Measurements from ENCODE around the gene EFHC1.

Gene EFHC1

GRCh38 chr6:52547647-52548352 is 127.7 kb downstream of the EFHC1 start:
- no peaks in the 10 kb centered on the region for H3K9me3 ChIP-seq (ENCODE audit: severe bottlenecking)
- no peak for TF ChIP-seq CTCF (IDR thresholded peaks at IDR 0.05; ENCODE audit: poor library complexity, severe bottlenecking)
- no peak for DNase-seq (ENCODE audit: low spot score)
- H3K4me3 ChIP-seq (ENCODE audit: severe bottlenecking), result no peak overlapping the region
- H3K27ac ChIP-seq (ENCODE audit: poor library complexity, severe bottlenecking), result peak overlapping the region; percentile 89
- ATAC-seq (ENCODE audit: low read depth), result no peak
- peaks cover 19% of the 10 kb centered on the region for H3K36me3 ChIP-seq (ENCODE audit: low read depth)
- H3K27me3 ChIP-seq (ENCODE audit: insufficient read depth, poor library complexity, severe bottlenecking), result no peaks in the 10 kb centered on the region
- peaks cover 79% of the 10 kb centered on the region for H3K4me1 ChIP-seq (ENCODE audit: insufficient read depth, poor library complexity, severe bottlenecking)

- Histone ChIP-seq H3K4me3 (ENCODE audit: severe bottlenecking) (no peak overlapping the region), H3K4me1 (ENCODE audit: insufficient read depth, poor library complexity, severe bottlenecking) (peaks cover 74% of the 10 kb centered on the region), H3K27me3 (ENCODE audit: insufficient read depth, poor library complexity, severe bottlenecking) (no peaks in the 10 kb centered on the region), H3K27ac (ENCODE audit: poor library complexity, severe bottlenecking) (peak overlapping the region; percentile 89), H3K9me3 (ENCODE audit: severe bottlenecking) (no peaks in the 10 kb centered on the region), H3K36me3 (ENCODE audit: low read depth) (peaks cover 19% of the 10 kb centered on the region)
- DNase-seq (ENCODE audit: low spot score), result no peak
- no peak for TF ChIP-seq CTCF (IDR thresholded peaks at IDR 0.05; ENCODE audit: poor library complexity, severe bottlenecking)
- ATAC-seq (ENCODE audit: low read depth), result no peak
These were observed 128.2 kb downstream of the EFHC1 start for GRCh38 chr6:52548353-52548713.

- no peak overlapping the region for H3K4me3 ChIP-seq (ENCODE audit: severe bottlenecking)
- peak overlapping the region; percentile 89 for H3K27ac ChIP-seq (ENCODE audit: poor library complexity, severe bottlenecking)
- peaks cover 73% of the 10 kb centered on the region for H3K4me1 ChIP-seq (ENCODE audit: insufficient read depth, poor library complexity, severe bottlenecking)
- no peaks in the 10 kb centered on the region for H3K27me3 ChIP-seq (ENCODE audit: insufficient read depth, poor library complexity, severe bottlenecking)
- peaks cover 19% of the 10 kb centered on the region for H3K36me3 ChIP-seq (ENCODE audit: low read depth)
- DNase-seq (ENCODE audit: low spot score) (no peak), ATAC-seq (ENCODE audit: low read depth) (no peak)
- H3K9me3 ChIP-seq (ENCODE audit: severe bottlenecking), result no peaks in the 10 kb centered on the region
- TF ChIP-seq CTCF (IDR thresholded peaks at IDR 0.05; ENCODE audit: poor library complexity, severe bottlenecking), result no peak
These were observed 128.9 kb downstream of the EFHC1 start for GRCh38 chr6:52548999-52549398.

- peaks cover 70% of the 10 kb centered on the region for H3K4me1 ChIP-seq (ENCODE audit: insufficient read depth, poor library complexity, severe bottlenecking)
- H3K36me3 ChIP-seq (ENCODE audit: low read depth), result peaks cover 18% of the 10 kb centered on the region
- ATAC-seq (ENCODE audit: low read depth) (no peak), DNase-seq (ENCODE audit: low spot score) (no peak)
- no peak for TF ChIP-seq CTCF (IDR thresholded peaks at IDR 0.05; ENCODE audit: poor library complexity, severe bottlenecking)
- no peaks in the 10 kb centered on the region for H3K27me3 ChIP-seq (ENCODE audit: insufficient read depth, poor library complexity, severe bottlenecking)
- no peaks in the 10 kb centered on the region for H3K9me3 ChIP-seq (ENCODE audit: severe bottlenecking)
- H3K27ac ChIP-seq (ENCODE audit: poor library complexity, severe bottlenecking), result peak overlapping the region; percentile 89
- no peak overlapping the region for H3K4me3 ChIP-seq (ENCODE audit: severe bottlenecking)
These were observed 129.3 kb downstream of the EFHC1 start for GRCh38 chr6:52549428-52549827.

GRCh38 chr6:52550014-52550575 is 130.0 kb downstream of the EFHC1 start:
- Histone ChIP-seq H3K27ac (ENCODE audit: poor library complexity, severe bottlenecking) (peak overlapping the region; percentile 89), H3K4me3 (ENCODE audit: severe bottlenecking) (no peak overlapping the region), H3K36me3 (ENCODE audit: low read depth) (peaks cover 15% of the 10 kb centered on the region; the same call in 1 of the 2 replicates), H3K27me3 (ENCODE audit: insufficient read depth, poor library complexity, severe bottlenecking) (no peaks in the 10 kb centered on the region), H3K4me1 (ENCODE audit: insufficient read depth, poor library complexity, severe bottlenecking) (peaks cover 63% of the 10 kb centered on the region), H3K9me3 (ENCODE audit: severe bottlenecking) (no peaks in the 10 kb centered on the region)
- DNase-seq (ENCODE audit: low spot score) (no peak), ATAC-seq (ENCODE audit: low read depth) (no peak)
- TF ChIP-seq CTCF (IDR thresholded peaks at IDR 0.05; ENCODE audit: poor library complexity, severe bottlenecking), result no peak

All from RWPE2 (cell line).